ENCODE results near the gene CMTM3.

Gene CMTM3

GRCh38 chr16:66572356-66572755 lies 32.1 kb upstream of the CMTM3 start:
- Histone ChIP-seq H3K36me3 (peaks cover 5% of the 10 kb centered on the region; the same call in 1 of the 2 replicates), H3K27me3 (no peaks in the 10 kb centered on the region; the same call in 1 of the 2 replicates), H3K9me3 (no peaks in the 10 kb centered on the region), H3K4me3 (ENCODE audit: low read depth, low read length) (no peak overlapping the region), H3K4me1 (no peaks in the 10 kb centered on the region)
- no peak for DNase-seq
- no peak for TF ChIP-seq CTCF (IDR thresholded peaks at IDR 0.05; ENCODE audit: low read depth, low read length)

GRCh38 chr16:66574081-66574480 lies 30.4 kb upstream of the CMTM3 start:
- TF ChIP-seq CTCF (IDR thresholded peaks at IDR 0.05; ENCODE audit: low read depth, low read length), result no peak
- no peaks in the 10 kb centered on the region for H3K4me1 ChIP-seq
- peaks cover 13% of the 10 kb centered on the region for H3K27me3 ChIP-seq
- no peak overlapping the region for H3K4me3 ChIP-seq (ENCODE audit: low read depth, low read length)
- DNase-seq, result no peak
- no peaks in the 10 kb centered on the region for H3K36me3 ChIP-seq
- peaks cover 1% of the 10 kb centered on the region; the same call in 1 of the 2 replicates for H3K9me3 ChIP-seq

- Histone ChIP-seq H3K27me3 (peaks cover 18% of the 10 kb centered on the region), H3K4me1 (no peaks in the 10 kb centered on the region), H3K9me3 (peaks cover 2% of the 10 kb centered on the region; the same call in 1 of the 2 replicates), H3K4me3 (ENCODE audit: low read depth, low read length) (no peak overlapping the region), H3K36me3 (no peaks in the 10 kb centered on the region)
- TF ChIP-seq CTCF (IDR thresholded peaks at IDR 0.05; ENCODE audit: low read depth, low read length), result no peak
- no peak for DNase-seq
These were observed 30.0 kb upstream of the CMTM3 start for GRCh38 chr16:66574531-66574930.

GRCh38 chr16:66575060-66575459 lies 29.4 kb upstream of the CMTM3 start:
- Histone ChIP-seq H3K27me3 (peaks cover 18% of the 10 kb centered on the region), H3K4me1 (no peaks in the 10 kb centered on the region)

GRCh38 chr16:66576296-66576695 lies 28.2 kb upstream of the CMTM3 start:
- no peaks in the 10 kb centered on the region for H3K36me3 ChIP-seq
- DNase-seq, result no peak
- no peaks in the 10 kb centered on the region for H3K4me1 ChIP-seq
- peaks cover 18% of the 10 kb centered on the region for H3K27me3 ChIP-seq
- TF ChIP-seq CTCF (IDR thresholded peaks at IDR 0.05; ENCODE audit: low read depth, low read length), result no peak
- no peak overlapping the region for H3K4me3 ChIP-seq (ENCODE audit: low read depth, low read length)
- H3K9me3 ChIP-seq, result peaks cover 2% of the 10 kb centered on the region; the same call in 1 of the 2 replicates

More at GRCh38 chr16:66575060-66575459, 29.4 kb upstream of the CMTM3 start:
- TF ChIP-seq CTCF (IDR thresholded peaks at IDR 0.05; ENCODE audit: low read depth, low read length), result no peak
- no peak for DNase-seq
- H3K36me3 ChIP-seq, result no peaks in the 10 kb centered on the region
- no peak overlapping the region for H3K4me3 ChIP-seq (ENCODE audit: low read depth, low read length)
- H3K9me3 ChIP-seq, result peaks cover 2% of the 10 kb centered on the region; the same call in 1 of the 2 replicates

GRCh38 chr16:66578651-66579531 lies 25.6 kb upstream of the CMTM3 start, which contains the start of gene CMTM2:
Gene CMTM2, plus strand, starts transcription at chr16:66579463. Its CDS starts 145 bp downstream, at chr16:66579608.
- H3K9me3 ChIP-seq, result peaks cover 2% of the 10 kb centered on the region
- no peaks in the 10 kb centered on the region for H3K4me1 ChIP-seq
- peak within 1 kb of the TSS; percentile 52 for H3K4me3 ChIP-seq (ENCODE audit: low read depth, low read length)
- no peaks in the 10 kb centered on the region for H3K36me3 ChIP-seq
- TF ChIP-seq CTCF (IDR thresholded peaks at IDR 0.05; ENCODE audit: low read depth, low read length), result no peak
- DNase-seq, result peak; percentile 27
- peaks cover 18% of the 10 kb centered on the region for H3K27me3 ChIP-seq
